Peyer's patch (tissue), 4 donors: ENCODE data around the gene PLP1.

Experiments used
- POLR2A ChIP-seq, 2 donors: fragments of 450-650 bp; IDR thresholded peaks; one replicate each; pipeline ENCODE4 v1.5.1; 2017; ENCODE audit warnings: antibody characterized with exemption in 2 of 2, mild to moderate bottlenecking in 2 of 2, moderate library complexity in 2 of 2
- TF ChIP-seq, protein P1 (sequence below), 6 experiments: fragments of 450-650 bp in 4 of 6; fragments of 200-600 bp in 2 of 6; sonication (generic) in 1 of 6; IDR thresholded peaks; one replicate each; pipeline ENCODE4 v1.5.1; 2017 to 2019; ENCODE audit warnings: antibody characterized with exemption in 6 of 6, mild to moderate bottlenecking in 3 of 6, moderate library complexity in 1 of 6

DNA sequence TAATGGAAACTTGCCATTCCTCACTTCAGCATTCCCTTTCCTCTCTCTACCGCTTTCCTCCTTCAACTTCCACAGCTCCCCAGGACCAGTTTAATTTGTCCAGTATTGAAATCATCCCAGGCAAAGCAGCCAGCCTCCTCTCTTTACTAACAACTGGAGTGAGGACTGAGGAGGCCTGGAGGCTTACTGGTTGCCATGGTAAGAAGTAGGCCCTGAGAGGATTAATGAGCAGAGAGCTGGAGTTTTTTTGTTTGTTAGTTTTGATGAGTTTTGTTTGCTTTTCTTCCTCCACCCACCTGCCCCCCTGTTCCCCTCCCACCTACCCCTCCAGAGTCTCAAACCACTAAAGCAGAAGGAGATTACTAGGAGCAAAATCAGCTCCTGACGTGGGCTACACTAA is 29.5 kb upstream of the PLP1 start:
- no peak for TF ChIP-seq POLR2A (IDR thresholded peaks at IDR 0.05)
- TF ChIP-seq, protein P1, sequence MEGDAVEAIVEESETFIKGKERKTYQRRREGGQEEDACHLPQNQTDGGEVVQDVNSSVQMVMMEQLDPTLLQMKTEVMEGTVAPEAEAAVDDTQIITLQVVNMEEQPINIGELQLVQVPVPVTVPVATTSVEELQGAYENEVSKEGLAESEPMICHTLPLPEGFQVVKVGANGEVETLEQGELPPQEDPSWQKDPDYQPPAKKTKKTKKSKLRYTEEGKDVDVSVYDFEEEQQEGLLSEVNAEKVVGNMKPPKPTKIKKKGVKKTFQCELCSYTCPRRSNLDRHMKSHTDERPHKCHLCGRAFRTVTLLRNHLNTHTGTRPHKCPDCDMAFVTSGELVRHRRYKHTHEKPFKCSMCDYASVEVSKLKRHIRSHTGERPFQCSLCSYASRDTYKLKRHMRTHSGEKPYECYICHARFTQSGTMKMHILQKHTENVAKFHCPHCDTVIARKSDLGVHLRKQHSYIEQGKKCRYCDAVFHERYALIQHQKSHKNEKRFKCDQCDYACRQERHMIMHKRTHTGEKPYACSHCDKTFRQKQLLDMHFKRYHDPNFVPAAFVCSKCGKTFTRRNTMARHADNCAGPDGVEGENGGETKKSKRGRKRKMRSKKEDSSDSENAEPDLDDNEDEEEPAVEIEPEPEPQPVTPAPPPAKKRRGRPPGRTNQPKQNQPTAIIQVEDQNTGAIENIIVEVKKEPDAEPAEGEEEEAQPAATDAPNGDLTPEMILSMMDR (IDR thresholded peaks at IDR 0.05), result no peak
